ENCODE data around the gene BRINP2.

Gene BRINP2

GRCh38 chr1:177247623-177248176 lies 76.9 kb downstream of the BRINP2 start:
- no peaks in the 10 kb centered on the region for H3K79me1 ChIP-seq (replicated peaks; ENCODE audit: low read length, poor library complexity, severe bottlenecking)
- no peak overlapping the region for H3K4me3 ChIP-seq (ENCODE audit: insufficient read depth in 1 of 2, low read depth in 1 of 2, low read length in 2 of 2)
- H3K9ac ChIP-seq (ENCODE audit: low read length) = no peak overlapping the region
- H2BK5ac ChIP-seq (ENCODE audit: low read depth, low read length, poor library complexity, severe bottlenecking) = no peak overlapping the region
- peak overlapping the region in 1 of 2 experiments; percentile 63 for H2BK12ac ChIP-seq (ENCODE audit: low read length in 2 of 2)
- H3K23ac ChIP-seq (ENCODE audit: low read length in 2 of 2) = no peak overlapping the region
- H3K27ac ChIP-seq (ENCODE audit: low read length, poor library complexity, severe bottlenecking) = no peak overlapping the region
- peak overlapping the region in 1 of 2 experiments; percentile 7 for H3K4ac ChIP-seq (ENCODE audit: low read depth in 1 of 2, low read length in 2 of 2)
- H3K4me1 ChIP-seq (ENCODE audit: control insufficient read depth, insufficient read depth, low read depth, low read length) = no peaks in the 10 kb centered on the region
- DNase-seq = no peak
- no peak overlapping the region for H2BK120ac ChIP-seq (ENCODE audit: low read depth, low read length)
- peaks cover 0 to 7% of the 10 kb centered on the region in 2 experiments for H3K27me3 ChIP-seq (ENCODE audit: control insufficient read depth in 1 of 2, insufficient read depth in 1 of 2, low read length in 2 of 2)
- no peaks in the 10 kb centered on the region for H3K36me3 ChIP-seq (ENCODE audit: control insufficient read depth in 1 of 2, insufficient read depth in 2 of 2, low read depth in 1 of 2, low read length in 2 of 2)
- no peaks in the 10 kb centered on the region for H3K9me3 ChIP-seq (ENCODE audit: control insufficient read depth, low read length)
- no peak overlapping the region for H2AK5ac ChIP-seq (ENCODE audit: low read length, severe bottlenecking)
- H3K18ac ChIP-seq (ENCODE audit: low read depth in 1 of 2, low read length in 2 of 2) = peak overlapping the region in 1 of 2 experiments; percentile 11
- no peak overlapping the region for H2BK15ac ChIP-seq (ENCODE audit: low read depth, poor library complexity, severe bottlenecking)
- H4K8ac ChIP-seq (ENCODE audit: low read length) = no peak overlapping the region
- H2AFZ ChIP-seq (ENCODE audit: low read depth, low read length) = no peak overlapping the region
- H3K4me2 ChIP-seq (ENCODE audit: low read length, poor library complexity, severe bottlenecking) = no peak overlapping the region
- H3K14ac ChIP-seq (ENCODE audit: low read length in 2 of 2) = peak overlapping the region in 1 of 2 experiments; percentile 97
- no peak overlapping the region for H4K91ac ChIP-seq (ENCODE audit: low read length)
- WGBS = 93% methylated on average over 9 of the region's 9 CpGs

DNA sequence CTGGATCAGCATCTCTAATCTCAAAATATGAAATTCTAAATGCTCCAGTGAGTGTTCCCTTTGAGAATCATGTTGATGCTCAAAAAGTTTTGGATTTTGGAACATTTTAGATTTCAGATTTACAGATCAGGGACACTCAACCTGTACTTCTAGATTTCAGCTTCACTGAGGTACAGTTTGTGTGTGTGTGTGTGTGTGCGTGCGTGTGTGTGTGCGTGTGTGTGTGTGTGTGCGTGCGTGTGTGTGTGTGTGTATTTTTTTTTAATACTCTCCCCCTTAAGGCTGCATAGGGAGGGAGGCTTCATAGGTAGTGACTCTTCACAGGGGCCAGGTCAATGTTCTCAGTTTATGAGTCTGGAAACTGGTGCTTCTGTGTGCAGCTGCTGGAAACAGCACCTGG lies 77.5 kb downstream of the BRINP2 start:
- Histone ChIP-seq H3K27ac (ENCODE audit: low read length, poor library complexity, severe bottlenecking) (no peak overlapping the region), H3K79me1 (replicated peaks; ENCODE audit: low read length, poor library complexity, severe bottlenecking) (no peaks in the 10 kb centered on the region), H3K4ac (ENCODE audit: low read depth in 1 of 2, low read length in 2 of 2) (no peak overlapping the region), H3K36me3 (ENCODE audit: control insufficient read depth in 1 of 2, insufficient read depth in 2 of 2, low read depth in 1 of 2, low read length in 2 of 2) (no peaks in the 10 kb centered on the region), H2BK15ac (ENCODE audit: low read depth, poor library complexity, severe bottlenecking) (no peak overlapping the region), H3K18ac (ENCODE audit: low read depth in 1 of 2, low read length in 2 of 2) (peak overlapping the region in 1 of 2 experiments; percentile 38), H3K4me3 (ENCODE audit: insufficient read depth in 1 of 2, low read depth in 1 of 2, low read length in 2 of 2) (no peak overlapping the region), H3K4me1 (ENCODE audit: control insufficient read depth, insufficient read depth, low read depth, low read length) (no peaks in the 10 kb centered on the region), H4K91ac (ENCODE audit: low read length) (no peak overlapping the region), H3K27me3 (ENCODE audit: control insufficient read depth in 1 of 2, insufficient read depth in 1 of 2, low read length in 2 of 2) (peaks cover 0 to 7% of the 10 kb centered on the region in 2 experiments), H4K8ac (ENCODE audit: low read length) (no peak overlapping the region), H3K9ac (ENCODE audit: low read length) (no peak overlapping the region), H3K9me3 (ENCODE audit: control insufficient read depth, low read length) (no peaks in the 10 kb centered on the region), H3K14ac (ENCODE audit: low read length in 2 of 2) (no peak overlapping the region), H2AK5ac (ENCODE audit: low read length, severe bottlenecking) (no peak overlapping the region), H2BK5ac (ENCODE audit: low read depth, low read length, poor library complexity, severe bottlenecking) (no peak overlapping the region), H2BK12ac (ENCODE audit: low read length in 2 of 2) (no peak overlapping the region), H2AFZ (ENCODE audit: low read depth, low read length) (no peak overlapping the region), H3K4me2 (ENCODE audit: low read length, poor library complexity, severe bottlenecking) (no peak overlapping the region), H3K23ac (ENCODE audit: low read length in 2 of 2) (no peak overlapping the region), H2BK120ac (ENCODE audit: low read depth, low read length) (no peak overlapping the region)
- WGBS = 66% methylated on average over 3 of the region's 5 CpGs
- no peak for DNase-seq

DNA sequence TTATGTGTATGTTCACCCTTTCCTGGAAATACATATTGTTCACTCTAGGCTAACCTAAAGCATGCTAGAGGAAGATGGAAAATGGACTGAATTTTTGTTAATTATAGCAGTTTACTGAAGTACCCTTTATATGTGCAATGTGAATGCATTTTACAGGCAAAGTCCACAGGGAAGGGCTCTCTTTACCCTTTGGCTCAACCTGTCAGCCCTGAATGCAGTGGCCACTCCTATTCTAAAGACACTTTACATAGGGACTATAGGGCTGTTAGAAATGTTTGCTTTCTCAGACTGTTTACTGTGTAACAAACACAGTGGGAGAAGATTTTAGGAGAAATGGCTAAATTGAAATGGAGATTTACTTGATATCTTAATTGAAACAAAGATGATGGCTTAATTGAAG lies 78.5 kb downstream of the BRINP2 start:
- Histone ChIP-seq H2AFZ (ENCODE audit: low read depth, low read length) (no peak overlapping the region), H3K4ac (ENCODE audit: low read depth in 1 of 2, low read length in 2 of 2) (no peak overlapping the region), H2BK12ac (ENCODE audit: low read length in 2 of 2) (no peak overlapping the region), H4K8ac (ENCODE audit: low read length) (no peak overlapping the region), H2BK5ac (ENCODE audit: low read depth, low read length, poor library complexity, severe bottlenecking) (no peak overlapping the region), H3K14ac (ENCODE audit: low read length in 2 of 2) (no peak overlapping the region), H3K79me1 (replicated peaks; ENCODE audit: low read length, poor library complexity, severe bottlenecking) (no peaks in the 10 kb centered on the region), H3K27me3 (ENCODE audit: control insufficient read depth in 1 of 2, insufficient read depth in 1 of 2, low read length in 2 of 2) (peaks cover 0 to 7% of the 10 kb centered on the region in 2 experiments), H3K27ac (ENCODE audit: low read length, poor library complexity, severe bottlenecking) (no peak overlapping the region), H2BK120ac (ENCODE audit: low read depth, low read length) (no peak overlapping the region), H2AK5ac (ENCODE audit: low read length, severe bottlenecking) (no peak overlapping the region), H3K23ac (ENCODE audit: low read length in 2 of 2) (no peak overlapping the region), H4K91ac (ENCODE audit: low read length) (no peak overlapping the region), H3K9me3 (ENCODE audit: control insufficient read depth, low read length) (no peaks in the 10 kb centered on the region), H2BK15ac (ENCODE audit: low read depth, poor library complexity, severe bottlenecking) (no peak overlapping the region), H3K4me2 (ENCODE audit: low read length, poor library complexity, severe bottlenecking) (no peak overlapping the region), H3K9ac (ENCODE audit: low read length) (no peak overlapping the region), H3K4me3 (ENCODE audit: insufficient read depth in 1 of 2, low read depth in 1 of 2, low read length in 2 of 2) (no peak overlapping the region), H3K18ac (ENCODE audit: low read depth in 1 of 2, low read length in 2 of 2) (no peak overlapping the region), H3K36me3 (ENCODE audit: control insufficient read depth in 1 of 2, insufficient read depth in 2 of 2, low read depth in 1 of 2, low read length in 2 of 2) (no peaks in the 10 kb centered on the region), H3K4me1 (ENCODE audit: control insufficient read depth, insufficient read depth, low read depth, low read length) (no peaks in the 10 kb centered on the region)
- no peak for DNase-seq

DNA sequence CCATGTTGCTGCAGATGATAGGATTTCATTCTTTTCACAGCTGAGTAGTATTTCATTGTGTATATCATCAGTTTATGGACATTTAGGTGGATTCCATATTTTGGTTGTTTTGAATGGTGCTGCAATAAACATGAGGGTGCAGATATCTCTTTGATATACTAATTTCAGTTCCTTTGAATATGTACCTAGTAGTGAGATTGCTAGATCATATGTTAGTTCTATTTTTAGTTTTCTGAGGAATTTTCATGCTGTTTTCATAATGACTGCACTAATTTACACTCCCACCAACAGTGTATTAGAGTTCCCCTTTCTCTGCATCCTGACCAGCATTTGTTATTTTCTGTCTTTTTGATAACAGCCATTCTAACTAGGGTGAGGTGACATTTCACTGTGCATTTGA lies 82.1 kb downstream of the BRINP2 start:
- Histone ChIP-seq H4K8ac (ENCODE audit: low read length) (no peak overlapping the region), H3K14ac (ENCODE audit: low read length in 2 of 2) (no peak overlapping the region), H3K27me3 (ENCODE audit: control insufficient read depth in 1 of 2, insufficient read depth in 1 of 2, low read length in 2 of 2) (peaks cover 0 to 11% of the 10 kb centered on the region in 2 experiments), H3K18ac (ENCODE audit: low read depth in 1 of 2, low read length in 2 of 2) (no peak overlapping the region), H3K27ac (ENCODE audit: low read length, poor library complexity, severe bottlenecking) (no peak overlapping the region), H3K9ac (ENCODE audit: low read length) (no peak overlapping the region), H3K9me3 (ENCODE audit: control insufficient read depth, low read length) (no peaks in the 10 kb centered on the region), H3K23ac (ENCODE audit: low read length in 2 of 2) (no peak overlapping the region), H2BK5ac (ENCODE audit: low read depth, low read length, poor library complexity, severe bottlenecking) (no peak overlapping the region), H3K4ac (ENCODE audit: low read depth in 1 of 2, low read length in 2 of 2) (no peak overlapping the region), H3K4me3 (ENCODE audit: insufficient read depth in 1 of 2, low read depth in 1 of 2, low read length in 2 of 2) (no peak overlapping the region), H3K4me2 (ENCODE audit: low read length, poor library complexity, severe bottlenecking) (no peak overlapping the region), H2AFZ (ENCODE audit: low read depth, low read length) (no peak overlapping the region), H2AK5ac (ENCODE audit: low read length, severe bottlenecking) (no peak overlapping the region), H2BK120ac (ENCODE audit: low read depth, low read length) (no peak overlapping the region), H3K4me1 (ENCODE audit: control insufficient read depth, insufficient read depth, low read depth, low read length) (peaks cover 16% of the 10 kb centered on the region), H3K79me1 (replicated peaks; ENCODE audit: low read length, poor library complexity, severe bottlenecking) (no peaks in the 10 kb centered on the region), H2BK12ac (ENCODE audit: low read length in 2 of 2) (no peak overlapping the region), H3K36me3 (ENCODE audit: control insufficient read depth in 1 of 2, insufficient read depth in 2 of 2, low read depth in 1 of 2, low read length in 2 of 2) (no peaks in the 10 kb centered on the region), H4K91ac (ENCODE audit: low read length) (no peak overlapping the region), H2BK15ac (ENCODE audit: low read depth, poor library complexity, severe bottlenecking) (no peak overlapping the region)
- no peak for DNase-seq

Data from mesenchymal stem cell (in vitro differentiated cells and primary cell).